Keratinocyte (primary cell): ENCODE data around the gene DOCK1.

ENCODE experiments used
- CTCF ChIP-seq, 3 experiments: IDR thresholded peaks in 1 of 3; conservative IDR thresholded peaks in 1 of 3; optimal IDR thresholded peaks in 1 of 3; 2 replicates in 2 of 3; 3 replicates in 1 of 3; pipeline versions ENCODE3 to v1.5.1; 2011; ENCODE audit warnings: low read length in 3 of 3, mild to moderate bottlenecking in 3 of 3, moderate library complexity in 2 of 3, control low read depth in 1 of 3, inconsistent platforms in 1 of 3; ENCODE audit not compliant: insufficient read depth in 2 of 3; ENCODE audit errors: extremely low read depth in 1 of 3
- EZH2 ChIP-seq: IDR thresholded peaks from one replicate; pipeline ENCODE4 v1.6.1; 2012; ENCODE audit warnings: inconsistent platforms, mild to moderate bottlenecking, low read length, moderate library complexity

DNA sequence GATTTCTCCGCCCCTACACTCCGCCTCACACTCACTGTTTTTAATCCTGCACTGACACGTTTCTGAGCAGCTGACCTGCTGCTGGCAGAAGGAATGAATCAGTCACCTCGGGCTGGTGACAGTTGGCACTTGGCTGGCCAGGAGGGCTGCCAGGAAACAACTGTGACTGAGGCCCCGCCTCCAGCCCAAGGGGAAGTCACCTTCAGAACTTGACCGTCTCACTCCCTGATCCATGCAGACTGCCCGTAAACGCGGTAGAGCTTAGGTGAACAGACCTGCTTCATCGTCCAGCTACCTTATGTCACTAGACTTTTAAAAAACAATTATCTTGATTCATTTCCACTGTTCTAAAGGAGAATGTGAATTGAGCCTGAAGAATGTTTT, 107.5 kb downstream of the DOCK1 start:
- TF ChIP-seq CTCF (optimal IDR thresholded peaks at IDR 0.05 in 1 of 3, IDR thresholded peaks at IDR 0.05 in 1 of 3, conservative IDR thresholded peaks at IDR 0.05 in 1 of 3; ENCODE audit: extremely low read depth in 1 of 3, insufficient read depth in 2 of 3, low read length in 3 of 3) (no peak), EZH2 (no peak)
